ENCODE measurements around the gene QSER1. TPM values are rescaled to one million over a fixed set of nuclear protein-coding genes. Genes with fewer than 3 reads are reported as not detected.

The QSER1 gene
- total and polyA plus RNA-seq, 9 of the 15 experiments (the other 6 are each of a cell fraction or from before 2014, with no cell fraction given), result 5.8 to 33.6 (median 22.3) TPM

DNA sequence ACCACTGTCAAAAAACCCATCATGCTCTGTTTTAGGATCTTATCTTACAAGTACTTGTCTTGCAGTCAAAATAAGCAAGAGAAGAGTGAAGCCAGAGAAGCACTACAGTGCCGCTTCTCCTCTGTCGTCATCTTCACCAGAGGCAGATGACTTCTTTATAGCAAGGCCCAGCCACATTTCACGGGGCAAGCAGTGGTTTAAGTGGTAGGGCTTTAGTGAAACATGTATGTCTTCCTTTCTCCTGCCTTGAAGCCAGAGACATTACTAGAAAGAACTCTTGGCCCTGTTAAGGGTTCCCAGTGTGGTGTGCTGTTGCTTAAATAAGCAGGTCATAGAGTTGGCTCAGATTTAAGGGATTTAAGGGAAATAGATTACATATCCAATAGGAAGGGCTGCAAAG, 80.2 kb downstream of the QSER1 start (continued):
- TF ChIP-seq TBP (optimal IDR thresholded peaks at IDR 0.05; ENCODE audit: low read depth, low read length), result no peak
- TF ChIP-seq ZNF561 (CRISPR knock-in tag; conservative IDR thresholded peaks at IDR 0.05), result no peak
- no peak for TF ChIP-seq CBX1 (IDR thresholded peaks at IDR 0.05; ENCODE audit: low read depth)
- TF ChIP-seq ZNF3 (CRISPR knock-in tag; IDR thresholded peaks at IDR 0.05), result no peak

- Histone ChIP-seq H3K79me2 (ENCODE audit: control insufficient read depth, insufficient read depth, low read length) (no peaks in the 10 kb centered on the region), H3K36me3 (ENCODE audit: control insufficient read depth, insufficient read depth, low read length) (peaks cover 11% of the 10 kb centered on the region; the same call in 2 of the 3 replicates), H3K27ac (ENCODE audit: extremely low read depth, low read depth, low read length) (no peak overlapping the region), H3K4me1 (replicated peaks in 1 of 2; ENCODE audit: control insufficient read depth in 2 of 2, insufficient read depth in 2 of 2, low read length in 2 of 2) (peaks cover 0 to 2% of the 10 kb centered on the region in 2 experiments; a peak in 1 of 5 replicates), H3K9me1 (ENCODE audit: control insufficient read depth, insufficient read depth, low read length) (no peaks in the 10 kb centered on the region), H3K4me3 (no peak overlapping the region), H3K9ac (ENCODE audit: insufficient read depth in 1 of 2, low read depth in 2 of 2, low read length in 2 of 2) (no peak overlapping the region), H3K27me3 (ENCODE audit: control insufficient read depth in 2 of 2, insufficient read depth in 2 of 2, low read length in 2 of 2) (no peaks in the 10 kb centered on the region), H3K9me3 (replicated peaks; ENCODE audit: control insufficient read depth, insufficient read depth, low read depth, low read length) (no peaks in the 10 kb centered on the region), H2AFZ (ENCODE audit: low read depth, low read length) (no peak overlapping the region), H3K4me2 (ENCODE audit: insufficient read depth, low read length) (no peak overlapping the region), H4K20me1 (replicated peaks; ENCODE audit: control insufficient read depth, insufficient read depth, low read length) (no peaks in the 10 kb centered on the region)
- FAIRE-seq, result no peak
- intact Hi-C loops (cut with micrococcal nuclease), result no loop called here
- BruUV-seq (replicated peaks), result no TSS peak
- no peak for ATAC-seq
- in situ Hi-C loops (cut with MboI), result no loop called here
- DNase-seq (ENCODE audit: extremely low read depth in 1 of 4, low spot score in 3 of 4), result no peak
- 76% methylated on average over 2 of the region's 2 CpGs for WGBS (ENCODE audit: insufficient coverage, low coverage, missing lambda C conversion rate)
- ChIA-PET CTCF (ENCODE audit: low intra/inter-chr PET ratio) (no interaction called here), POLR2A (interaction anchor here (0.9 to 1.4 kb wide), 2 partner anchors 8 to 12 kb away, joined by 3 to 4 read pairs; no protein-coding TSS in a partner anchor)
- TF ChIP-seq MCM7 (IDR thresholded peaks at IDR 0.05), result no peak
- no peak for TF ChIP-seq KAT7 (CRISPR knock-in tag; IDR thresholded peaks at IDR 0.05; ENCODE audit: borderline replicate concordance)
- TF ChIP-seq PHTF2 (CRISPR knock-in tag; IDR thresholded peaks at IDR 0.05), result no peak
- no peak for TF ChIP-seq MXD1 (CRISPR knock-in tag; IDR thresholded peaks at IDR 0.05; ENCODE audit: borderline replicate concordance, poor library complexity, severe bottlenecking)
- no peak for TF ChIP-seq ZBTB5 (IDR thresholded peaks at IDR 0.05)
- no peak for TF ChIP-seq E2F5 (CRISPR knock-in tag; IDR thresholded peaks at IDR 0.05)
- no peak for TF ChIP-seq SNAPC5 (CRISPR knock-in tag; IDR thresholded peaks at IDR 0.05)
- no peak for TF ChIP-seq SMAD3 (CRISPR knock-in tag; conservative IDR thresholded peaks at IDR 0.05)
- TF ChIP-seq MECOM (CRISPR knock-in tag; IDR thresholded peaks at IDR 0.05), result no peak
- no peak for TF ChIP-seq POU5F1 (IDR thresholded peaks at IDR 0.05; ENCODE audit: borderline replicate concordance, low read depth, low read length, partially characterized antibody)
- no peak for TF ChIP-seq RBM15 (IDR thresholded peaks at IDR 0.05; ENCODE audit: insufficient read depth, low read length)
- TF ChIP-seq CREBBP (IDR thresholded peaks at IDR 0.05; ENCODE audit: low read depth, low read length), result no peak
- TF ChIP-seq ATF6 (CRISPR knock-in tag; IDR thresholded peaks at IDR 0.05), result no peak
- no peak for TF ChIP-seq ZNF282 (CRISPR knock-in tag; IDR thresholded peaks at IDR 0.05)
These were observed 90.0 kb downstream of the QSER1 start for GRCh38 chr11:32982626-32983025.
